ENCODE results near the gene ST3GAL4. TPM values are rescaled to one million over a fixed set of nuclear protein-coding genes. Genes with fewer than 3 reads are reported as not detected.

Gene ST3GAL4
- total and polyA plus RNA-seq, 7 donors = 43.1 to 336 (median 69.2) TPM

DNA sequence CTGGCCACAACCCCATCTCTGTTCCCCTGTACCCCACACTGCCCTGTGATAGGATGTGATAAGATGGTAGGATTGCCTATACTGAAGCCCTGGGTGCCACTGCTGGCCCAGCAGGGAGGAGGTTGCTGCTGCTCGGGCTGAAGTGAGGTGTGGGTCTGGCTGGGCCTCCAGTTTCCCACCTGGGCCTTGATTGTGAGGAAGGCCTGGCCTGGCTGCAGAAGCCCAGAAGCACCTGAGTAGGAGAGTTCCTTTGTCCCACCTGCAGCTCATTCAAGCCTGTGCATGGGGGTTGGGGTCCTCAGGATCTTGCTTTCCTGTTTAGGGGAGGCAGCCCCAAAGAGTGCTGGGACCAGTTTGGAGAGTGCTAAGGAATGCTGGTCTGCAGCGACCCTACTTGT lies 3.3 kb downstream of the ST3GAL4 start:
- Histone ChIP-seq H3K27ac (peak overlapping the region; percentile 86 to 90 (median 87)), H3K4me1 (peaks cover 0 to 72% (median 63%) of the 10 kb centered on the region in 4 donors), H3K9me3 (no peaks in the 10 kb centered on the region), H3K4me3 (no peak overlapping the region), H3K27me3 (no peaks in the 10 kb centered on the region), H3K36me3 (no peaks in the 10 kb centered on the region)
- TF ChIP-seq, protein P1, sequence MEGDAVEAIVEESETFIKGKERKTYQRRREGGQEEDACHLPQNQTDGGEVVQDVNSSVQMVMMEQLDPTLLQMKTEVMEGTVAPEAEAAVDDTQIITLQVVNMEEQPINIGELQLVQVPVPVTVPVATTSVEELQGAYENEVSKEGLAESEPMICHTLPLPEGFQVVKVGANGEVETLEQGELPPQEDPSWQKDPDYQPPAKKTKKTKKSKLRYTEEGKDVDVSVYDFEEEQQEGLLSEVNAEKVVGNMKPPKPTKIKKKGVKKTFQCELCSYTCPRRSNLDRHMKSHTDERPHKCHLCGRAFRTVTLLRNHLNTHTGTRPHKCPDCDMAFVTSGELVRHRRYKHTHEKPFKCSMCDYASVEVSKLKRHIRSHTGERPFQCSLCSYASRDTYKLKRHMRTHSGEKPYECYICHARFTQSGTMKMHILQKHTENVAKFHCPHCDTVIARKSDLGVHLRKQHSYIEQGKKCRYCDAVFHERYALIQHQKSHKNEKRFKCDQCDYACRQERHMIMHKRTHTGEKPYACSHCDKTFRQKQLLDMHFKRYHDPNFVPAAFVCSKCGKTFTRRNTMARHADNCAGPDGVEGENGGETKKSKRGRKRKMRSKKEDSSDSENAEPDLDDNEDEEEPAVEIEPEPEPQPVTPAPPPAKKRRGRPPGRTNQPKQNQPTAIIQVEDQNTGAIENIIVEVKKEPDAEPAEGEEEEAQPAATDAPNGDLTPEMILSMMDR (IDR thresholded peaks at IDR 0.05) = no peak
- no peak for TF ChIP-seq POLR2A (IDR thresholded peaks at IDR 0.05)
- no peak for TF ChIP-seq EP300 (IDR thresholded peaks at IDR 0.05)
- no peak for TF ChIP-seq POLR2AphosphoS5 (IDR thresholded peaks at IDR 0.05)
- DNase-seq = peak; percentile 40
- WGBS, 2 donors = 87 to 93% methylated on average over 2 of the region's 2 CpGs
- intact Hi-C loops (cut with DNase I) = loop anchor here (2.0 kb wide), 1 partner anchor 48 kb away; no protein-coding TSS in a partner anchor

DNA sequence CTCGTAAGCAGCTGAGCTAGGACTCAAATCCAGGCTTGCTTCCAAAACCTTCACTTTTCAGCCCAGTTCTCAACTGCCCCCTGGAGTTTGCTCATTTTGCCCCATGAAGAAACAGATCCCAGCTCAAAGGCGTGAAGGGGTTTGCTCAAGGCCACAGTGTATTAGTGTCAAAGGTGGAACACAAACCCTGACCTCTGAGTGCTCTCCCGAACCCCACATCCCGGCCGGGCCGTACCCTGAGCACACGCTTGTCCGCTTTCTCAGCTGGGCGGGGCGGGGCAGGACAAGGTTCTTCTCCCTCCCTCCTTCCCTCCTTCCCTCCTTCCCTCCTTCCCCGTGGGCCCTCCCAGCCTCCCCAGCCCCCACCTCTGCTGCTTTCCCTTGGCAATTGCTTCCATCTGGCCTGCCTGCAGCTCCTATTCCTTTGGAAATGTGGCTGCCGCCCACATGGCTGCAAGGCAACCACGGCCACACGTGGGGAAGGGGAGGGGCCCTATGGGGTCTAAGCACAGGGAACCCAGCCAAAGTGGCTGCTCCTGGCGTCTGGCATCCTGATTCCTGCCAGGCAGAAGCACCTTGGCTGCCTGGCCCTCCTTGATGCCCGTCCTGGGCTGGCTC lies 4.1 kb downstream of the ST3GAL4 start:
- WGBS, 2 donors = 21 to 60% methylated on average over 16 of the region's 16 CpGs
- DNase-seq = peak; percentile 92
- TF ChIP-seq POLR2AphosphoS5 (IDR thresholded peaks at IDR 0.05) (peak in 1 of 4 donors; percentile 15), EP300 (IDR thresholded peaks at IDR 0.05) (no peak), POLR2A (IDR thresholded peaks at IDR 0.05) (no peak)
- TF ChIP-seq, protein P1 (IDR thresholded peaks at IDR 0.05) = no peak
- no peaks in the 10 kb centered on the region for H3K9me3 ChIP-seq
- intact Hi-C loops (cut with DNase I) = loop anchor here (2.0 kb wide), 1 partner anchor 49 kb away; no protein-coding TSS in a partner anchor
- peak overlapping the region in 2 of 4 donors; percentile 1 to 15 for H3K4me3 ChIP-seq
- H3K36me3 ChIP-seq = no peaks in the 10 kb centered on the region
- H3K27me3 ChIP-seq = no peaks in the 10 kb centered on the region
- H3K4me1 ChIP-seq = peaks cover 0 to 65% (median 57%) of the 10 kb centered on the region in 4 donors
- H3K27ac ChIP-seq = peak overlapping the region; percentile 86 to 90 (median 87)

DNA sequence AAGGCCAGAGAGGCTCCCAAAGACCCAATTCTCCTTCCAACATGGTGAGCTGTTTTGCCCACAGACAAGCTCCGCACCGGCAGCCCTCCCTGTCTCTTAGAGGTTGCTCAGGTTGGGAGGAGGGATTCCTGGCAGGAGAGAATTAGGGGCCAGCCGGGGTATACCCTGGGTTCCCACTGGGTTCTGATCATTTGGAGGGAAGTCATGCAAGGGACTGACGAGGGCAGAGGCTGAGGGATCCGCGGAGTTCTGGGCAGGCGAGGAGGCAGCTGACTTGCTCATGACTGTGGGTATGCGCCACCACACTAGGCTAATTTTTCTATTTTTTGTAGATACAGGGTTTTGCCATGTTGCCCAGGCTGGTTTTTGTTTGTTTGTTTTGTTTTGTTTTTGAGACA lies 4.6 kb downstream of the ST3GAL4 start:
- TF ChIP-seq, protein P1 (IDR thresholded peaks at IDR 0.05) = no peak
- TF ChIP-seq POLR2A (IDR thresholded peaks at IDR 0.05) (no peak), EP300 (IDR thresholded peaks at IDR 0.05) (no peak), POLR2AphosphoS5 (IDR thresholded peaks at IDR 0.05) (no peak)
- DNase-seq = no peak
- H3K36me3 ChIP-seq = no peaks in the 10 kb centered on the region
- H3K27me3 ChIP-seq = no peaks in the 10 kb centered on the region
- WGBS, 2 donors = 90 to 93% methylated on average over 8 of the region's 8 CpGs
- intact Hi-C loops (cut with DNase I) = no loop called here
- peak overlapping the region in 2 of 4 donors; percentile 1 to 15 for H3K4me3 ChIP-seq
- H3K27ac ChIP-seq = peak overlapping the region; percentile 86 to 90 (median 87)
- peaks cover 0 to 60% (median 52%) of the 10 kb centered on the region in 4 donors for H3K4me1 ChIP-seq
- H3K9me3 ChIP-seq = no peaks in the 10 kb centered on the region

DNA sequence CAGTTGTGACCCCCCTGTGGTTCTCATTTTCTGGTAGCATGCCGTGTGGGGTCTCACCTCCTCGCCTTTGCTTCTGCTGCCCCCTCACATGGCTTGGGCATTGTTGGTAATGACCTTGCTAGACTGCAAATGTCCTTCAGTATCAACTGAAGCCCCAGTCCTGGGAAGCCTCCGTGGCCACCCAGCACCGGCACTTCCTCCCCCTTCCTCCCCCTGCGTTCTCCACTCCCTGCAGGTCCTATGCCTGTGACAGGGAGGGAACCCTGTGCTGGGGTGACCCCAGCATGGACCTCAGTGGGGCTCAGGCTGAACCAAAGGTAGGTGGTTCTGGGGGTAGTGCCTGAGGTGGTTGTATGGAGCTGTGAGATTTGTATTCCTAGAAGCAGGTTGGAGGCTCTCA lies 5.9 kb downstream of the ST3GAL4 start:
- no peaks in the 10 kb centered on the region for H3K27me3 ChIP-seq
- WGBS, 2 donors = 83 to 85% methylated on average over 5 of the region's 5 CpGs
- DNase-seq = peak; percentile 59
- peaks cover 0 to 65% (median 56%) of the 10 kb centered on the region in 4 donors for H3K4me1 ChIP-seq
- no peak overlapping the region for H3K4me3 ChIP-seq
- TF ChIP-seq EP300 (IDR thresholded peaks at IDR 0.05) (no peak), POLR2A (IDR thresholded peaks at IDR 0.05) (no peak), POLR2AphosphoS5 (IDR thresholded peaks at IDR 0.05) (no peak)
- TF ChIP-seq, protein P1 (IDR thresholded peaks at IDR 0.05) = no peak
- intact Hi-C loops (cut with DNase I) = no loop called here
- H3K27ac ChIP-seq = no peak overlapping the region
- H3K9me3 ChIP-seq = no peaks in the 10 kb centered on the region
- no peaks in the 10 kb centered on the region for H3K36me3 ChIP-seq

Data from sigmoid colon (tissue), 7 donors.